Fibroblast of skin of right quadriceps (primary cell): ENCODE results near the gene ZDHHC13.
"Not testable (repeated sequence)": the region's sequence is repeated elsewhere in the genome, so short reads cannot be mapped to it uniquely, and the experiment has no call there.

Source experiments
- DNase-seq: peaks from one replicate; pipeline ENCODE4 v3.0.0-alpha.2; 2013

Gene ZDHHC13

GRCh38 chr11:19100885-19101284, 16.1 kb upstream of the ZDHHC13 start:
- no peak for DNase-seq

GRCh38 chr11:19101796-19102520, 15.0 kb upstream of the ZDHHC13 start:
- DNase-seq, result no peak

GRCh38 chr11:19102521-19102900, 14.5 kb upstream of the ZDHHC13 start:
- no peak for DNase-seq

DNA sequence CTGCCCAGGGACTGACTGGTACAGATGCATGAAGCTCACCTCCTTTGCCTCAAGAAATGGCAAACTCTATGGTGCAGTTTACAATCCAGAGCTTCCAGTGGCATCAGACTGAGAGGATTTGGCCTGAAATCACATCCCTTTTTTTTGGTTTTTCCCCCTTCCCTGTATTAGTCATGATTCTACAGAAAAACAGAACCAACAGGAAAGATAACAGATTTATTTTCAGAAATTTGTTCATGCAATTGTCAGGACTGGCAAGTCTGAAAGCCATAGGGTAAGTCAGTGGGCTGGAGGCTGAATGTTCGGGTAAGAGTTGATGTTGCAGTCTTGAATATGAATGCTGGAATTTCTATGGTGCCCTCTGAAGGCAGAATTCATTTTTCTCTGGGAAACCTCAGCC, 12.0 kb upstream of the ZDHHC13 start:
- no peak for DNase-seq

- DNase-seq, result no peak
Observed at GRCh38 chr11:19107125-19107524, 9.8 kb upstream of the ZDHHC13 start.

DNA sequence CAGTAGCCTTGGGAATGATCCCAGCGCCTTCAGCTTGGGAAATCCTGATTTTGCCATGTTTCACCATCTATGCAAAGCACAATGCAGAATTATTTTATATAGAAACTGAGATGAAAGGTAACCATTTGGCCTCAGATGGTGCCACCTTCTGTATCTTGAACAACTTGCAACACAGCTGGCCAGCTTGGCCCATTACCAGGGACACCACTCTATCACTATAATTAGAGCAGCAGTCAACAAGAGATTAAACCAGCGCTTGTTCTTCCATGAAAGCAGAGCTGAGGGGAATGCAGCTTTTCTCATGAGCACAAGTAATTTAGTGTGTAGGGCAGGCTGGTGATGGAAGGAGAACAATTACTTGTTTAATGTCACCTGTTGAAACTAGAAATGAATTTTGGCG, 6.7 kb upstream of the ZDHHC13 start:
- DNase-seq, result no peak

DNA sequence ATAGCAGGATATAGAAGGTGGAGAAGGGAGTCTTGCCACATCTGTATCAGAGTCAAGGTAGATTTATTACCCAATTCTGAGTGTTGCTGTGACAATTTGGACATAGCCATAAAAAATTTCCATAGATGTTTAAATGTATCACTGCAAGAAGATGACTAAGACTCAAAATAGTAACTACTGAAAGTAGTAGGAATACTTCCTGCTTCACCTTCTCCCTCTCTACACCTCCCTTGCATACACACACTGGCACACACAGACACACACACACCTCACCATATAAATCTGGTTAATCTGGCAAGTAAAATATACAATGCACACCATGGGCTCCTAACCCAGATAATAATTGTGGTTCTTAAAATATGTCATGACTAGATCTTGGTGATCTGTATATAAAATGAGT, 5.2 kb upstream of the ZDHHC13 start:
- DNase-seq, result no peak

- DNase-seq, result no peak
Observed at GRCh38 chr11:19116276-19116970, 545 bp upstream of the ZDHHC13 start.

DNA sequence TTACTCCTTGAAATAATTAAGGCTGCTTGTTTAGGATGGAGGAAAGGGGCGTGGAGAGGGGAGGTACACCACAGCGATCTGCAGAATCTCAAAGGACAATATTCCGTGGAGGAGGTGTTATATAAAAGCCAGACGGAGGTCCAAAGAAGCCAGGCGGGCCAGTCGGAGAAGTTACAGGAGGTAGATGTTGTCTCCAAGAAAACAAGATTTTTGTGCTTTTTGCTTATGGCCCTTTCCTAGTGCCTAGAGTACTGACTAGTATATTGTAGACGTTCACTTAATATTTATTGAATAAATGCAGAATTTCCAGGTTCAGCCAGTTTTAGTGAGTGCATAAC, 761 bp downstream of the ZDHHC13 start:
- no peak for DNase-seq

DNA sequence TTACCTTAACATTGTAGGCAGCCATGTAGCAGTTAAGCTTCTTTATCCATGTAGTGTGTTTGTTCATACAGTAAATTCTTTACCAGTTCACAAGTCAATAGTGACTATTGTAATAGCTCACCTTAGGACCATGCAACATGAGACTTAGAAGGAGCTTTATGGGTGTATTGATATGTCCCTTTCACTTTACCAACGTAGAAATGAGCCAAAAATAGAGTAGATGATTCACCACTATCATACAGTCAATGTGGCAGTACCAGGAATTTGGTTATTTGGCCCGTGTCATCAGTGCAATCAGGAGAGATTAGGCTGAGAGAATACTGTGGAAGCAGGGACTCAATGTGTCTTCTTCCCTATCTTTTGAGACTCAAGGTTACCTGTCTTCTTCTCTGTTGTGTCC, 4.7 kb downstream of the ZDHHC13 start:
- peak; percentile 9 for DNase-seq

- no peak for DNase-seq
Observed at GRCh38 chr11:19122960-19123615, 6.1 kb downstream of the ZDHHC13 start.

GRCh38 chr11:19126562-19127325, 9.8 kb downstream of the ZDHHC13 start:
- DNase-seq, result peak; percentile 1

DNA sequence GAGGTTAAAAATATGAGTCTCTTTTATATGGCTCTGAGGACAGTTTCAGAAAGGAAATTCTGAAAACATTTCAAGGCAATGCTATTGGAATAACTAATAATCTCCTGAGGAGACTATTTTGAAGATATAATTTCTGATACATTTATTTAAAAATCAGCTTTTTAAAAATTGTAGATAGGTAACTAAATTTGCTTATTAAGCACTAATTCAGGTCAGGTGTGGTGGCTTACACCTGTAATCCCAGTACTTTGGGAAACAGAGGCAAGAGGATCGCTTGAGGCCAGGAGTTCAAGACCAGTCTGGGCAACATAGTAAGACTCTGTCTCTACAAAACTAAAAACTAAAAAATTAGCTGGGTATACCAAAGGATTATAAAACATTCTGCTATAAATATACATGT, 17.0 kb downstream of the ZDHHC13 start:
- DNase-seq, result no peak

- DNase-seq, result not testable (repeated sequence)
Observed at GRCh38 chr11:19136884-19137283, 19.9 kb downstream of the ZDHHC13 start.

DNA sequence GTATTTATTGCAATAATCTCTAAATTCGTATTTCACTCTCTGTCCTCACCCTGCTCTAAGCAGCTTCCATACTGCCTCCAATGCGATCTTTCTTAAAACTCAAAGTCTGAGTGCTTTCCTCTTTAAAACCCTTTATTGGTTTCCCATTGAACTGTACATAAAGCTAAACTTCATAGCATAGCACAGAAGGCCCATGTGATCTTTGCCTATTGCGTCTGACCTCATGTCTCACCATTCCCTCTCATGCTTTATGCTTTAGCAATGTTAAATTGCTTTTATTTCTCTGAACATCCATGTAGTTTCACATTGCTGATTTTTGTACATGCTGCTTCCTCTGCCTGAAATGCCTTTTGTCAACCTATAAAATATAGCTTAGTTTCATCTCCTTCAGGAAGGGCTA, 28.4 kb downstream of the ZDHHC13 start:
- no peak for DNase-seq

GRCh38 chr11:19156892-19157291, 39.9 kb downstream of the ZDHHC13 start:
- no peak for DNase-seq

DNA sequence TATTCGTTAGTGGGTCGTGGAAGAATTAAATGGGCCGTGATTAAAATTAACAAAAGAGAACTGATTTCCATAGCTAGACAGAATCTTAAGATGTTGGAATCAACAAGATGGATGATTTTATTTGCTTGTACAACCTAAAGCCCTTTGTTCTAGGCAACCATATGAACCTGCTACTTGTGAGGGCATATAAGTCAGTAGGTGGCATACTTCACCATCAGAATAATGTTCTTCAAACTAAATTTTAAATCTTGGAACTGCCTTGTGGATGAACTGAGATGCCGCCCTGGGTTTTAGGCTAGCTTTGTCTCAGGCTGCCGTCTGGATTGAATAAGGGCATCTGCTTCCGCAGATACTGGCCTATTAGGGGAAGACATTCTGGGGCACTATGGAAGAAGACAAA, 43.9 kb downstream of the ZDHHC13 start:
- DNase-seq, result no peak

DNA sequence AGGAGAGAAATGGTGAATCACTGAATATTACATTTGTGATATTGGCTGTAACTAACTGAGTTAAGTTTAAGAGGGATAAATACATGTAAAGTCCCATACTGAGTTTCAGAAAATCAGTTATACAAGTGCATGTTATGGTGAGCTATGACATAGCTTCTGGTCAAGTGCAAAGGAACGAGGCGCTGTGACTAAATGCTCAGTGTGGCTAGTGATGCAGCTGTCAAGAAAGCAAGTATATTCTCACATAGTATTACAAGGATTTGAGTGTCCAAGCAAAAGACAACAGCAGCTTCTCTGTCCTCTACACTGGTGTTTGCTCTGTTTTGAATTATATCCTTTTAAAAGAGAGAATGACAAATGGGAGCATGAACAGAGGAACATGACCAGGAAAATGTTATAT, 44.7 kb downstream of the ZDHHC13 start:
- DNase-seq, result no peak

DNA sequence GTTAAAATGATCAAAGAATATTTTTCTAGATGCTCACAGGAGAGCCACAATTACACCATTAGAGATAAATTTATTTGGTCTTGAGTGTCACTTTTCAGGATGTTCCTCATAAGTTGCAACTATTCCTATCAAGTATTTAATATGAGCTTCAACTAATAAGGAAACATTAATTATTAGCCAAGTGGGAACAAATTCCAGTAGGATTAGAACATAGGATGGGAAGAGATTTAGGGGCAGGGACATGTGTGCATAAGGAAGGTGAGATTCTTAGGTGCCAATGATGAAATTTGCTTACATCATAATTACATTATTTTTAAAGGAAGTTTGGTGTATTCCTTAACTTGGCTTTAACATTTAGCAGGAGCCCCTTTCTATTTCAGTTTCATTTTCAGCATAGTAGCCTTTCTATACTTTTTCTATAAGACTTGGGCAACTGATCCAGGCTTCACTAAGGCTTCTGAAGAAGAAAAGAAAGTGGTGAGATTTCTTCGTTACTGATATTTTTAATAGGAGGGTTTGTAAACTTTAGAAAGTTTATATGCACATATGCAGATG, 46.1 kb downstream of the ZDHHC13 start:
- DNase-seq, result no peak

DNA sequence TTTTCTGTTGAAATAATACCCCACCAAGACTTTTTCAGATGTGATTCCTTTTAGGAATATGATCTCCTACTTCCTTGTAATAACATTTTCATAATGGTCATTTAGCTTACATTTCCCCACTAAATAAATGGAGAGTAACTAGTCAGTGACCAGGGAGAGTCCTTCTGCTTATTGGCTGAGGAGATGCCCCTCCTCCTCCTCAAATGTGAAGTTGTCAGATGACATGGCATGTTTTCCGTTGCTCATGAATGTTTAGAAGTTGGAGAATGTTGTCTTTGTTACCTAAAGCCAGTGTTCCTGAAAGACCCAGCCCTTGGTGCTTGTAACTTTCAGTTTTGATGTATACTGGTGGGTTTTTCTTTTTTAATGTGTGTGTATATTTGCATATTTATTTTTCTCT, 46.6 kb downstream of the ZDHHC13 start:
- DNase-seq, result no peak

GRCh38 chr11:19164230-19164855, 47.4 kb downstream of the ZDHHC13 start:
- DNase-seq, result no peak

GRCh38 chr11:19164881-19165280, 47.9 kb downstream of the ZDHHC13 start:
- no peak for DNase-seq

DNA sequence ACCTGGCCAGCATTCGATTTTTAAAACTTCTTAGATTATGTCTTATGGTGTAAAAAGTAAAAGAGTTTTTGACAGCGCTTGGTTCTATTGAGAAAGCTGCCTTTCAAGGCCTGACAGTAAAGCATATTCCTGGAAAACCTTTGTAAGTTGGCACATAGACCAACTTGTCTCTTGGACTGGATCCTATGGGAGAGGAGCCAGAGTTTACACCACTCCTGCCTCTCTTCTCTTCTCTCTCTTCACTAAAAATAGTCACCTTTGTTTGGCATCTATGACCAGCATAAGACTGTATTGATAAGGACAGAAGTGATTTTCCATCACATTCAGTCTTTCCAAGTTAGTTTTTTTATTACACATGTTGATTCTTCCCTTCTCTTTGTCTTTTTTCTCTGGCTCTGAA, 51.1 kb downstream of the ZDHHC13 start:
- no peak for DNase-seq
